GM15510 (cell line): ENCODE results near the gene ARL4A.

ENCODE experiments used
- POLR2A ChIP-seq: IDR thresholded peaks from 3 replicates; pipeline ENCODE4 v1.6.1; 2011; ENCODE audit warnings: borderline replicate concordance; ENCODE audit not compliant: insufficient read length; ENCODE audit errors: extremely low read depth

ARL4A gene

DNA sequence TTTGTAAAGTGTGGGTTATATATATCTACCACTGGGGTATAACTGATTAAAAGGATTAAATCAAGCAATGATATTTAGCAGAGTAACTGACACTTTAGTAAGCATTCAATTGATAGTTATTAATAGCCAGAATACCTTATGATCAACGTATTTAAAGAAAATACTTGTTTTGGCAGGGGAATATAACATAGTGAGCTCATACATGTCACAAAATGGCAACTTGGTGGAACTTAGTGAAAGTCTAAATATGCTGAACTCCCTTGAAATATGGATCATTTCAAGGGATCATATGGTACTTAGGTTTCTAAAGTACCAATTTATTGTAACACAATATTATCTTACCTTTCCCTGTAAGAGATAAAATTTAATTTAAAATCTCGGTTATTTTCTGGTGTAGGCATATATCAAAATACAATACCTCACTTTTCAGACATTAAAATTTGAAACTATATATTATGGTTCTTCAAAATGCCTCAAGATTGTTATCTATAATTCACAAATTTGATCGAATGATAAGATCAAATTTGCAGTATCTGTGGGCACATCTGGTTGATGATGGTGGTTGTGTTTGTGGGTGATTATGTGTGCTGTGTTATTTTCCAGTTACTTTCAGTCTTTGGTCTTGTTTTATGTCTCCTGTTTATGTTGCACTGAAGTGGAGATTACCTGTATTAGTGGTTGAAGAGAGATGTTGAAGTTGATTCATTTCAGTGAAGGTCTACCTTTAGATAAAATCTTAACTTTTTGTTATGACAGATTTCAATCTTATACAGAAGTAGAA, 5.2 kb downstream of the ARL4A start:
- no peak for TF ChIP-seq POLR2A

DNA sequence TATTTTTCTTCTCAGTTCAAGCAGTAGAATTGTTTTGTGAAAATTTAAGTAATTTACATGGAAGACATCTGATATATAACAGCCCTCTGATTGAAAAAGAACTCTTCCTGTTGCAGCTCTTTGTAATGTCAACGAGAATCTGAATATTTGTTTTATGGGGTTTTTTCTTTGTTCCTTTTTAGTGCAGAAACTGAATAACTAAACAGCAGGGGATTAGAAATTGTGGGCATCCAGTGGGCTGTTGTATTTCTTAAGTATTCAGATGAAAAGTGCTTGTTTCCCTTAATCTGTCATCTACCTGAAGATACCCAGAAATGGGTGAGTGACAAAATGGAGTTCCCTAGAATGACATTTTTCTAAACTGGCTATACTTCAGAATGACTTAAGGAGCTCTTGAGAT, 7.4 kb downstream of the ARL4A start:
- no peak for TF ChIP-seq POLR2A

DNA sequence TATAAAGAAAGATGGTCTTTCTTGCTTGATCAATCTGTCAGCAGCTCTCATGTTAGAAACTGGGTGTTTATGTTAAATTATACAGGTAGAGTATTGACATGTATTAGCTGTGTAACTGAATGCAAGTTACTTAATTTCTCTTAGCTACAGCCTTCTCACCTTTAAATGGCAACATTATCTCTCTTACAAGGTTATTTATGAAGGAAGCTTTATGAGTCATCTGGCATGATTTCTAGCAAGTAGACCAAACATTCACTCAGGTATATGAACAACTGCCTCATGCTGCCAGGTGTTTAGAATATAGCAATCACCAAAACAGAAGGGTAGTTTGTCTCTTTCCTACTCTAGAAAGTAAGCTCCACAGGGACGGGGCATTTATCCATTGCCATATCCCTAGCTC, 8.5 kb downstream of the ARL4A start:
- no peak for TF ChIP-seq POLR2A

DNA sequence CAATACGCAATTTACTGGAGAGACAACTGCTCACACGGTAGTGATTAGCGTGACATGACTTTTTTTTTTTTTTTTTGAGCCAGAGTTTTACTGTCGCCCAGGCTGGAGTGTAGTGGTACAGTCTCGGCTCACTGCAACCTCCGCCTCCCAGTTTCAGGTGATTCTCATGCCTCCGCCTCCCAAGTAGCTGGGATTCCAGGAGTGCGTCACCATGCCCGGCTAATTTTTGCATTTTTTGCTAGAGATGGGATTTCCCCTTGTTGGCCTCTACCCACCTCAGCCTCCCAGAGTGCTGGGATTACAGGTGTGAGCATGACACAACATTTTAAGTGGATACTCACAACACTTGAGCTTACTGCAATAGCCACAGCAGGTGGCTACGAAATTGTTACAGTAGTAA, 11.9 kb downstream of the ARL4A start:
- no peak for TF ChIP-seq POLR2A

DNA sequence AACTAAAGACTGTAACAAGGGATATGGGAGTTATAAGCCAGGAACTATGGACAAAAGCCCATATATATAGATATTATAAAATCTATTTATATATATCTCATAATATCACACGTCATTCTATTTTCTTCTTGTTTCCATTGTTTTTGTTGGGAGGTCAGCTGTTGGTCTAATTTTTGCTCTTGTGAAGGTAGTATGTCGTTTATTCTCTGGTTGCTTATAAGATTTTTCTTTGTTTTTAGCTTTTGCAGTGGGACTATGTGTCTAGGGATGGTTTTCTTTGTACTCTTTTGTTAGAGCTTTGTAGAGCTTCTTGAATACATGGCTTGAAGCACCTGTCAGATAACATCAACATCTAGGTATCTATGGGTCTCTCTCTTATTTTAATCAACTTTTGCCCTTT, 14.0 kb downstream of the ARL4A start:
- no peak for TF ChIP-seq POLR2A

DNA sequence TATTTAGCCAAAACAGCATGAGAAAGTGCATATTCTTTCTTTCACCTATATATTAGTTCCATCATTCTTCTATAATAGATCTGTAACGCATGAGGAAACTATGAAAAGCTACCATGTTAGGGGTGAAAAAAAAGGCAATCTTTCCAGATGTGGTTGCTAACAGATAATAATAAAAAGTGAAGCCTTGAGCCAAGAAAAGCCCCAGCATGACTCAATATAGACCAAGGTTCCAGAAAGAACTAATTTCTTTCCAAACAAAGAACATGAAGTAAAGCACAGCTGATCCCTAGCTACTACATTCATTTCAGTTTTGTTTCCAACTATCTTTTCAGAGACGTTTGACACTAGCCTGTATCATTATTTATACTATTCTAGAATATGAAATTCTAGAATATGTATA, 16.4 kb downstream of the ARL4A start:
- TF ChIP-seq POLR2A = no peak

DNA sequence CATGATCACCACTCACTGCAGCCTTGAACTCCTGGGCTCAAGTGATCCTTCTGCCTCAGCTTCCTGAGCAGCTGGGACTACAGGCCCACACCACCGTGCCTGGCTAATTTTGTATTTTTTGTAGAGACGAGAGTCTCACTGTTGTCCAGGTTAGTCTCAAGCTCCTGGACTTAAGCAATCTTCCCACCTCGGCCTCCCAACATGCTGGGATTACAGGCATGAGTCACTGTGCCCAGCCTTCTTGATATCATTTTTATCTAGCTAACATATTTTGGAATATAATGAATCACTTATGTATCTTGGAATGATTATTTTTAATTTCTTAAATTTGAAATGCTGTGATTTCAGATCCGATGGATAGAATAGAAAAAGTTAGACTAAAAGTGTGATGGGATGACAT, 18.4 kb downstream of the ARL4A start:
- TF ChIP-seq POLR2A = no peak

DNA sequence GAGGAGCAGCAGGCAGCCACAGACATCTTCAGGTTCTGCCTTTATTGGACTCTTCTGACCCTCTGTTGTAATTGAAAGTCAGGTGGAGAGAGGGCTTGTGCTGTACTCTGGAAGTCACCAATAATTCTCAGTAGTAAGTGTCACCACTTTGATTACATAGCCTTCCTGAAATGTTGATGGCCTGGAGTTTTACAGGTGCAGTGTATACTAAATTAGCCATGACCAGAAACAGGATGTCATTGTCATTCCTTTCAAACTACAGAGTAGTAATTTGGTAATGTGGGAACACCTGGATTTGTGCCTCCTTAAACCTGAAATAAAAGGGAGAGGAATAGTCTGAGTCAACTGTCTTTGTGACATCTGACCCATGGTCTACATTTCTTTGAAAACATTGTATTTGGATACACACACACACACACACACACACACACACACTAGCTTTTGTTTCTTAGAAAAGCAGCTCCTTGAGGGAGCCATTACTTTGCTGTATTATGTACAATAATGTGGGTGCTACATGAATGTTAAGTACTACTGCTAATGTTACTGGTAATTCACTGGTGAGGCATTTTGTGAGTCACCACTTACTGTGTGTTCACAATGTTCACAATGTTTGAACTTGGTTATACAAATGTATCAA, 19.6 kb downstream of the ARL4A start:
- TF ChIP-seq POLR2A = no peak

DNA sequence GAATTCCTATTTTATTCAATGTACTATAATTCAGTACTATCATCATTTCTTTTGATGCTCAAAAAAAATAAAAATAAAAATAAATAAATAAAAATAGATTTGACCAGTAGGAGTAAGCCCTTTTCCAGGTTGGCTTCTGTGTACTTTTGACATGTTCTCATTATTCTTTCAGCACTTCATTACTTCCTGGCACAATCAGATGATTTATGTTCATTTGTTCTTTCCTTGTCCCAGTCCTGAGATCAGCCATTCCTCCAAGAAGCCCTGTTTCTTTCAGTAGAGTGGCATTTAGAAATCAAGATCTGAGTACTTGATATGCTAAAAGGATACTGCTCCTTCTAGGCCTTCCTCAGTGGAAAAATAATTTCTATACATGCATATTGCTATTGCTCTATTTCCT, 20.9 kb downstream of the ARL4A start:
- TF ChIP-seq POLR2A = no peak

DNA sequence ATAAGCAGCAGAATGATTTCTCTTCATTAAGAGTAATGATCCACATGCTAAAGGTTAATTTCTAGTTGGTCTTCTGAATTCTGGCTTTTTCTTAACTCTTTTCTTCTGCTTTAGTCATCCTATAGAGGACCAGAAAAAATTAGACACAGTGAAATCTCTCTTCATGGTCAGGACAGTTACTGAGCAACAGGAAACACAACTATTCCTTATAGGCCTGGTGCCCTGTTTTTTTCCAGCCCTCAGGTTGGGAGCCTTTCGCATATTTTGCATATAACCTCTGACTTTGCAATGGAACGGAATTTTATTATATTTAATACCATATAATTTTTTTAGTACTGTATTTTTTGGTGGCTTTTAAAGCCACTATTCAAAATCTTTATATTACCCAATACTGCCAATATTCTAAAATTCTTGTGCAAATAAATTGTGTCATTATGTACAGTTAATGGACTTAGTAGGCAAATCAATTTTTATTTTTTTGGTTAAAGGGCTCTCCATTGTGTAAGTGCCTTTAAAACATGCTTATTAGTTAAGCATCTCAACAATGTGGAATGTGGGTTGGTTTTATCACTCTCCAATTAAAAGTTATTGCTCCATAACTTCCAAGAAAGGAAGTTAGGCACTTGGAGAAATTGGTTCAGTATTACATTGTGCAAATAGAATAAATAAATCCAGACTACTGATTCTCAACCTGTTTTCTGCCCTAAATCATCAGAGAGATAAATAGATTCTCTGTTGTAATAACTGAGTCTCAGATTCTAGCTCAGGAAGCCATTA, 22.5 kb downstream of the ARL4A start:
- no peak for TF ChIP-seq POLR2A

DNA sequence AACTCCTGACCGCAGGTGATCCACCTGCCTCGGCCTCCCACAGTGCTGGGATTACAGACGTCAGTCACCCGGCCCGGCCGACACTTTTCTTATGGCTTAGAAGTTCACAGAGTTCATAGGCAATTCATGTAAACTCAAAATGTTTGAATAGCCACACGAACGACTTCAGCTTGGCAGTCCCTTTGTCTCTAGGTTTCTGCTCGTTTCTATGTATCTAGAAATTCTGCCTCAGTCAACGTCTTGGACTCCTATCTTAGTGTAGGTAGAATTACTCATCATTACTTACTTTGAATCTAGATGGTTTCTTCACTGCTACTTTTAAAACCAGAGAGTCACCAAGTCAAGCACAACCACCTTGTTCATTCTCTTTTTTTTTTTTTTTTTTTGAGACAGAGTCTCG, 23.7 kb downstream of the ARL4A start:
- TF ChIP-seq POLR2A = no peak

DNA sequence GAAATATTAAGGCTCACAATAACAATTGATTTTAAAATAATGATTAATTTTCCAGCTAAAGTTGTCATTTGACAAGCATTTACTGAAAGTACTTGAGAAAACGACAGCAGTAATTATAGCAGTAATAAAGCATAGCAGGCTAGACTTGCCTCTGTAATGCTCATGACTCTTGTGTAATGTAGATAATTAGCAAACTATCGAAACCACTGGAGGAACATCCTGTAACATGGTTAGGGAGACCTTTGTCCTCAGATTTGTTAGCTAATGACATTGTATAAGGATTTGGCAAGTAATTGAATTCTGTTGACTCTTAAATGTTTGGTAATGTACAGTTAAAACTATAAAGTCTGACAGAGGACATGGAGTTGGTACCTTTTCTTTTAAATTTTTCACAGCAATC, 24.8 kb downstream of the ARL4A start:
- no peak for TF ChIP-seq POLR2A

DNA sequence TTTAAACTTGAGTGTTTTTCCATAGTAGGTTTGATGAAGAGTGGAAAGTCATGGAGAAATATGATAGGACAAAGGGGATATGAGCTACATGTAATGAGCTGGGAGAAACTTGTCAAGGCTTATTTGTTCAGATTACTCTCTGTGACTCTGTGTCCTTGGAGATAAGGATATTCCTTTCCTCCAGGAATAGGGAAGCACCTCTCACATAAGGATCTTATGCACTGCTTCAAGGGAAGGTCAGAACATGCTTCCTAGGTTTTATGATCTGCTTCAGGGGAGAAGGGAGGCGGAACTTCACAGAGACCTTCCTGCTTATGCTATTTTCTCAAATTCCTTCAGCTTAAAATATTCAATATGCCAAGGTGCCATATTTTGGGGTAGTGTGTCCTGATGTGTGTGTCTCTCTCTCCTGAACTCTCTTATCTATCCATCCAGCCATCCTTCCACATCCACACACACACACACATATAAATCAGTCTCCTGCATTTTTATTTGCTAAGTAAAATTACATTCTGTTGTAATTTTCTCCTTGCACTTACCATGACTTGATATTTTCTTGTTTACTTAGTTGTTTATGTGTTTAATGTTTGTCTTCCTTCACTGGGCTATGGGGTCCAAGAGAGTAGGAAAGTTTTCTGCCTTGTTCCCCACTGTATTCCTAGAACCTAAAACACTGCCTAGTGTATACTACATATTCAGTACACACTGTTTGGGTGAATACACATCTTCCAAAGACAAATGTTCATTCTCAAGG, 26.4 kb downstream of the ARL4A start:
- TF ChIP-seq POLR2A = no peak

DNA sequence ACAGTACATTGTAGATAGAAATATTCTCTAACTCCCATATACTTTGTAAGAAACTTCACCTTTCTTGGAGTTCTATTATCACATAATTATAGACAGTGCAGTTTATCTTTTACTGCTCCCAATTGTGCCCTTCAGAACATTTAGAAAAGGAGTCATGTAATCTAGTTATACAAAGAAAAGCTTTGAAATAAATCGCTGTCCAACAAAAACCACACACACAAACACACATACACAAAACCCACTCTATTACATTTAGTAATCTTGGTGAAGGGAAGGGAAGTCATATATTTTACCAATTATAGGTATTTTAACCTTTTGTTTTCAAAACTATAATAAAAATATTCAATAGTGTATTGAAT, 26.9 kb downstream of the ARL4A start:
- no peak for TF ChIP-seq POLR2A

DNA sequence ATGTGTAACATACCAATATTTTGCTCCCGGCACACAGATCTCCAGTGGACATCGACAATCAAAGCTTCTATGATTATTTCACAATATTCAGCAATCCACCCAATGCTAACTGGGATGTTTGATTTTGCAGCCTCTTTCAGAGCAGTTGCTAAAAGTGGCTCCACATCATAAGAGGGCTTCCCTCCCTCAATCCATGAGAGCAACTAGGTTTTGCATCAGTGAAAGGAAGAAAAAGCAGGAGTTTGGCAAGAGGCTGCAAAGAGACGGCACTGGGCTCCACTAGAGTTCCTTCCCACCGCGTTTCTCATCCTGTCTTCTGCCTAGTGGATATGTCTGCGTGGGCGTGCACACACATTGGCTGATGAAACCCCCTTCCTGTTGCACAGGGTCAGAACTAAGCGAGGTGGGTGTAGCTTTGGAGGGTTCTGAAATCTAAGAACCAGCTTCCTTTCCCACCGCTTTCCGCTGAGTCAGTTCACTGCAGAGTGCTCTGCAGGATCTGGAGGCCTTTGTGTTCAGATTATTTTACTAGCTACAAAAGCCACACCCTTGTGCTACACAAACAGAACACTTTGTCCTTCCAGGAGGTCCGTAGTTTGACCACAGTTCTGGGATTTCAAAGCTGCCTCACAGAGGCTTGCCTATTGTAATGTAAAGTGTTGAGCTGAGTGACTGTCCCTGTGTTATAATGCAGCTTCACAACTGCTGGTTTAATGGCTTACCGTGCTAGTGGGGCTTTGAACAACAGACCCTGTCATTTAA, 28.1 kb downstream of the ARL4A start:
- TF ChIP-seq POLR2A = no peak

DNA sequence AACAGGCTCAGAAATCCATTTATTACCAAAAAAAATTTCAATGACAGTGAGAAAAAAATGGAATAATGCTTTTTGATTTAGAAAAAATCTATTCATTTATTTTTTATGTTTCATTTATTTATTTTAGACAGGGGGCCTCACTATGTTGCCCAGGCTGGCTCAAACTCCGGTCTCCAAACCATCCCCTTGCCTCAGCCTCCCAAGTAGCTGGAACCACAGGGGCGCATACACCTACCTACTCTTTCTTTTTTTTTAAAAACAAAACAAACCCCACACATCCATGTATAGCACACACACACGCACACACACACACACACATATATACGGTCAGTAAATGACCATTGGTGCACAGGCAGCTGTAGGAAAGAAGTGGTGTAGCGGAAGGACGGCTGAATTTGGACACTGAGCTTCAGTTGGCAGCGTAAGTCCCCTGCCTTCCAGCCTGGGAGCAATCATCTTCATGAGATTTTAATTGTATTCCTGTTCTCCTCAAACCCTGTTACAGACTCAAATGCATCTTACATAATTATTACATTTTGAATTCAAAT, 28.8 kb downstream of the ARL4A start:
- TF ChIP-seq POLR2A = no peak
